ENCODE measurements around the gene SH2D7. TPM values are rescaled to one million over a fixed set of nuclear protein-coding genes. Genes with fewer than 3 reads are reported as not detected.

The SH2D7 gene
- total RNA-seq, 1 experiment from 2014 or later, result not detected

DNA sequence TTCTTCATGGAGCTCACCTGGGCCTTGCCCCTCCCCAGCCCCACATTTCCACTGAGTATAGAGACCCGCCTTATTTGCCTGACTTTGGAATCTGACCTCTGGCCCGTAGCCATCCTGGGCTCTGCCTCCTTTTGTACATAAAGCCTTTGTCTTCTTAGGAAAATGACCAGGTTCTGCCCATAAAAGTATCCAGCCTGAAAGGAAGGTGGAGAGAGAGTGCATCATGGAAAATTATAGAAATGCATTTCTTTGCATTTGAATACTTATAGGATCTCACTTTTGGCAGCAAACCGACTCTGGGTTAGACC lies 3.6 kb upstream of the SH2D7 start:
- Histone ChIP-seq H3K4me3 (ENCODE audit: low read depth in 2 of 2, low read length in 2 of 2) (no peak overlapping the region), H3K27ac (ENCODE audit: low read length) (no peak overlapping the region), H3K27me3 (ENCODE audit: control insufficient read depth, insufficient read depth, low read length) (no peaks in the 10 kb centered on the region), H3K9me3 (ENCODE audit: control insufficient read depth, insufficient read depth, low read depth, low read length) (no peaks in the 10 kb centered on the region), H3K4me1 (ENCODE audit: control insufficient read depth, insufficient read depth, low read length) (no peaks in the 10 kb centered on the region), H3K36me3 (ENCODE audit: control insufficient read depth, insufficient read depth, low read length) (no peaks in the 10 kb centered on the region)
- no peak for ATAC-seq
- in situ Hi-C loops (cut with HindIII; ENCODE audit: low pct_unique_long_range_greater_than_20kb, low sequenced_read_pairs) (no loop called here), intact Hi-C loops (cut with micrococcal nuclease; ENCODE audit: unreplicated experiment) (no loop called here)
- TF ChIP-seq REST (IDR thresholded peaks at IDR 0.05; ENCODE audit: insufficient read depth in 1 of 2, low read depth in 2 of 2, low read length in 1 of 2) (no peak), POLR2AphosphoS5 (IDR thresholded peaks at IDR 0.05; ENCODE audit: low read depth, low read length) (no peak), SIN3A (IDR thresholded peaks at IDR 0.05; ENCODE audit: borderline replicate concordance, insufficient read depth, low read depth, low read length) (no peak)
- POLR2A ChIA-PET, result no interaction called here
- no TSS peak for BruUV-seq (replicated peaks)
- no peak for DNase-seq (ENCODE audit: low read depth, low spot score)
- CTCF ChIA-PET, result interaction anchor here (0.6 kb wide), 1 partner anchor 774 kb away, joined by 5 read pairs; no protein-coding TSS in a partner anchor

- H3K36me3 ChIP-seq (ENCODE audit: control insufficient read depth, insufficient read depth, low read length), result no peaks in the 10 kb centered on the region
- ChIA-PET CTCF (no interaction called here), POLR2A (interaction anchor here (0.8 kb wide), 1 partner anchor 8 kb away, joined by 3 read pairs; no protein-coding TSS in a partner anchor)
- H3K4me1 ChIP-seq (ENCODE audit: control insufficient read depth, insufficient read depth, low read length), result no peaks in the 10 kb centered on the region
- H3K9me3 ChIP-seq (ENCODE audit: control insufficient read depth, insufficient read depth, low read depth, low read length), result no peaks in the 10 kb centered on the region
- ATAC-seq (no peak), DNase-seq (ENCODE audit: low read depth, low spot score) (no peak)
- no peak overlapping the region for H3K4me3 ChIP-seq (ENCODE audit: low read depth in 2 of 2, low read length in 2 of 2)
- in situ Hi-C loops (cut with HindIII; ENCODE audit: low pct_unique_long_range_greater_than_20kb, low sequenced_read_pairs) (no loop called here), intact Hi-C loops (cut with micrococcal nuclease; ENCODE audit: unreplicated experiment) (no loop called here)
- no peak overlapping the region for H3K27ac ChIP-seq (ENCODE audit: low read length)
- BruUV-seq (replicated peaks), result no TSS peak
- TF ChIP-seq, protein P1, sequence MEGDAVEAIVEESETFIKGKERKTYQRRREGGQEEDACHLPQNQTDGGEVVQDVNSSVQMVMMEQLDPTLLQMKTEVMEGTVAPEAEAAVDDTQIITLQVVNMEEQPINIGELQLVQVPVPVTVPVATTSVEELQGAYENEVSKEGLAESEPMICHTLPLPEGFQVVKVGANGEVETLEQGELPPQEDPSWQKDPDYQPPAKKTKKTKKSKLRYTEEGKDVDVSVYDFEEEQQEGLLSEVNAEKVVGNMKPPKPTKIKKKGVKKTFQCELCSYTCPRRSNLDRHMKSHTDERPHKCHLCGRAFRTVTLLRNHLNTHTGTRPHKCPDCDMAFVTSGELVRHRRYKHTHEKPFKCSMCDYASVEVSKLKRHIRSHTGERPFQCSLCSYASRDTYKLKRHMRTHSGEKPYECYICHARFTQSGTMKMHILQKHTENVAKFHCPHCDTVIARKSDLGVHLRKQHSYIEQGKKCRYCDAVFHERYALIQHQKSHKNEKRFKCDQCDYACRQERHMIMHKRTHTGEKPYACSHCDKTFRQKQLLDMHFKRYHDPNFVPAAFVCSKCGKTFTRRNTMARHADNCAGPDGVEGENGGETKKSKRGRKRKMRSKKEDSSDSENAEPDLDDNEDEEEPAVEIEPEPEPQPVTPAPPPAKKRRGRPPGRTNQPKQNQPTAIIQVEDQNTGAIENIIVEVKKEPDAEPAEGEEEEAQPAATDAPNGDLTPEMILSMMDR (IDR thresholded peaks at IDR 0.05), result no peak
- no peak for TF ChIP-seq TCF7L2 (IDR thresholded peaks at IDR 0.05; ENCODE audit: low read depth, low read length)
- TF ChIP-seq SIN3A (IDR thresholded peaks at IDR 0.05; ENCODE audit: borderline replicate concordance, insufficient read depth, low read depth, low read length), result no peak
- no peak for TF ChIP-seq REST (IDR thresholded peaks at IDR 0.05; ENCODE audit: insufficient read depth in 1 of 2, low read depth in 2 of 2, low read length in 1 of 2)
- TF ChIP-seq POLR2AphosphoS5 (IDR thresholded peaks at IDR 0.05; ENCODE audit: low read depth, low read length), result no peak
- no peaks in the 10 kb centered on the region for H3K27me3 ChIP-seq (ENCODE audit: control insufficient read depth, insufficient read depth, low read length)
These were observed 1.8 kb upstream of the SH2D7 start for GRCh38 chr15:78090422-78091063.

Measured in Panc1 (cell line).